Measurements from ENCODE around the gene SRPK3.

Gene SRPK3

DNA sequence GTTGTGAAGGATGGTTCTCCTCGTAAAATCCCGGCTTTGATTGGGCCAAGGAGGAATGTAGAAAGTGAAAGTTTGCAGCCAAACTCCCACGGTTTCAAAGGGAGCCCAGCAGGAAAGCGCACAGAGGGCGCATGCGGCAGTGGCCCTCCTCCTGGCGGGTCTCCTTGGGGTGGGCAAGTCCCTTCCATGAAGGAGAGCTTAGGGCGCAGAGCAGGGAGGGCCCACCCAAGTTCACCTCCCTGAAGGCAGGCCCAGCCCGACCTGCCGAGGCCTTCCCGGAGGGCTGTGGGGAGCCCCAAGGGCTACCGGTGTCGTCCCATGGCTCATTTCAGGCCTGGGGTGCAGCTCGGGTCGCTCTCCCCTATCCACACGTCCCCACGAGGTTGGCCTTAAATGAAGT is 47.5 kb downstream of the SRPK3 start:
- TF ChIP-seq, protein P1, sequence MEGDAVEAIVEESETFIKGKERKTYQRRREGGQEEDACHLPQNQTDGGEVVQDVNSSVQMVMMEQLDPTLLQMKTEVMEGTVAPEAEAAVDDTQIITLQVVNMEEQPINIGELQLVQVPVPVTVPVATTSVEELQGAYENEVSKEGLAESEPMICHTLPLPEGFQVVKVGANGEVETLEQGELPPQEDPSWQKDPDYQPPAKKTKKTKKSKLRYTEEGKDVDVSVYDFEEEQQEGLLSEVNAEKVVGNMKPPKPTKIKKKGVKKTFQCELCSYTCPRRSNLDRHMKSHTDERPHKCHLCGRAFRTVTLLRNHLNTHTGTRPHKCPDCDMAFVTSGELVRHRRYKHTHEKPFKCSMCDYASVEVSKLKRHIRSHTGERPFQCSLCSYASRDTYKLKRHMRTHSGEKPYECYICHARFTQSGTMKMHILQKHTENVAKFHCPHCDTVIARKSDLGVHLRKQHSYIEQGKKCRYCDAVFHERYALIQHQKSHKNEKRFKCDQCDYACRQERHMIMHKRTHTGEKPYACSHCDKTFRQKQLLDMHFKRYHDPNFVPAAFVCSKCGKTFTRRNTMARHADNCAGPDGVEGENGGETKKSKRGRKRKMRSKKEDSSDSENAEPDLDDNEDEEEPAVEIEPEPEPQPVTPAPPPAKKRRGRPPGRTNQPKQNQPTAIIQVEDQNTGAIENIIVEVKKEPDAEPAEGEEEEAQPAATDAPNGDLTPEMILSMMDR (IDR thresholded peaks at IDR 0.05; ENCODE audit: extremely low read depth, missing control alignments) = no peak
- DNase-seq (ENCODE audit: low spot score) = peak; percentile 7

DNA sequence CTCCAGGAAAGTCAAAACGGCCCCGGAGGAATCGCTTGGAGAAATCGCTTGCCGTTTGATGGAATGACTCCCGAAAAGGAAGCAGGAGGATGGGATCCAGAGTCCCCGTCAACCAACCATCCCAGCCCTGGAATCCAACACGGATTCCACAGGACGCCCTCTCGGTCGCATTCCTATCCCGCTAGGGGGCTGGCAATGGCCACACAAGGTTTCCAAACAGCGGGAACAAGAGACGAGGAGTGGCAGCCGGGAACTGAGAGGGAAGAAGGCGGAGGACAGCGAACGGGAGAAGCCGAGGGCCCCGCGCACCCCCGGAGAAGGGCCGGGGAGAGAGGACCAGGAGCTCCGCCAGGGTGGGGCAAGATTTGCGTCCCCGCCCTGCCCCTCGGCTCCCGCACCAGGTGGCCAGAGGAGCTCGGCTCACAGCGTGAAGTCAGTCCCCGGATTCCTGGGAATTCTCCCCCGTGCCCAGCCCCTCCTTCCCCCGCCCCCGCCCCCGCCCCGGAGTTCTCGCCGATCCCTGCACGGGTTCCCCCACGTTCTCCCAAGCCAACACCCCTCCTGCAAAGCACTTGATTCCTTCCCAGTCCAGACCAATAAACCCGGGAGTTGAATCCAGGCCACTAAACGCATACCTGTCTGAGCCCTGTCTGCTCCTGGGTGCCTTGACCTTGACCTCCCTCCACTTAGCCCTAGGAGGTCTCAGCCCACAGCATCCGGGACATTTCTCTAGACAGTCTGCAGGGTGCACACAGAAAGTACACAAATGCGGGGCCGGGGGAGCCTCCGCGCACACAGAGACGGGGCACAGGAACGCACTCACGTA is 48.1 kb downstream of the SRPK3 start:
- TF ChIP-seq, protein P1 (IDR thresholded peaks at IDR 0.05; ENCODE audit: extremely low read depth, missing control alignments) = no peak
- peak; percentile 7 for DNase-seq (ENCODE audit: low spot score)

DNA sequence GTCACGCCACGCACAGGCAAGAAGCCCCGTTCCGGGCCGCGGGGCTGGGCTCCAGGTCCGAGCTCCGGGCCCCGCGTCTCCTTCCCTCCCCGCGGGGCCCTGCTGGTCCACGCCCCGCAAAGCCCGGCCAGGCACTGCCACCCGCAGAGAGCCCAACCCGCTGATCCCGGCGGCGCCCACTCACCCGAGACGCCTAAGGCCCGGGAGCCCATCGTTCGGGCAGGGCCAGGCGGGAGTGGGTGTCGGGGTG is 48.6 kb downstream of the SRPK3 start:
- TF ChIP-seq, protein P1 (IDR thresholded peaks at IDR 0.05; ENCODE audit: extremely low read depth, missing control alignments) = no peak
- no peak for DNase-seq (ENCODE audit: low spot score)

- DNase-seq (ENCODE audit: low spot score) = peak; percentile 28
These were observed 49.2 kb downstream of the SRPK3 start, which contains the start of gene PDZD4 for GRCh38 chrX:153829799-153830639. Gene PDZD4 (minus strand): TSS chrX:153830544. CDS start chrX:153830298, 246 bp downstream.

DNA sequence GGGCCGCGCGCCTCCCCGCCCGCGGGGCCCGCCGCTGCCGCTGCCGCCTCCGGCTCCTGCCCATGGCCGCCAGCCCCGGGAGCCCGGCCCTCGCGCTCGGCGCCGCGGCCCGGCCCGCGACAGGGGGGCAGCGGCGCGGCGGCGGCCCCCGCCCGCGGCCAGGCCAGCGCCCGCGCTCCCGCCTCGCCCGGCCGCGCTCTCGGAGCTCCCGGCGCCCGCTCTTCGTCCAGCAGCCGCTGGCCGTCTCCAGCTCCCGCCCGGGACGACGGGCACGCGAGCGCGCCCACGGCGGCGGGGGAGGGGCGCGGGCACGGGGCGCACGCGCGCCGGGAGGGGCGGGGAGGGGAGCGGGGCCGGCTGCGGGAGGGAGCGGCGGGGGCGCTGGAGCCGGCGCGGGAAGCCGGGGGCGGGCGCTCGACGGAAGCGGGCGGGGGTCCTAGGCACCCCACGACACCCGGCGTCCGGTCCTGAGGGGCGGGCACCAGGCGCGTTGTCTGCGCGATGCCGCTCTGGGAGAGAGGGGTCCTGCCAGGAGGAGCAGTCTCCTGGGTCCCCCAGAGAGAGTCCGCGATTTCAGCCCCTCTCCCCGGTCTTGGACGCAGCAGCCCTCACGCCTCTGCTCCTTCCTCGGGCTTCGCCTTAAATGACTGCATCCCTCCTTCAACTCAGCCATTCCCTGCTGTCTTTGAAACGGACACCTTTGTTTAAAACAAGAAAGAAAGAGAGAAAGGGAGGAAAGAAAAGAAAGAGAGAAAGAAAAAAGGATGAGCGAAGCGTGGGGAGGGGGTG is 50.0 kb downstream of the SRPK3 start:
- TF ChIP-seq, protein P1 (IDR thresholded peaks at IDR 0.05; ENCODE audit: extremely low read depth, missing control alignments) = no peak
- DNase-seq (ENCODE audit: low spot score) = peak; percentile 36

More at GRCh38 chrX:153829799-153830639, 49.2 kb downstream of the SRPK3 start, which contains the start of gene PDZD4:
- TF ChIP-seq, protein P1 (IDR thresholded peaks at IDR 0.05; ENCODE audit: extremely low read depth, missing control alignments) = no peak

GRCh38 chrX:153831429-153832150 is 50.7 kb downstream of the SRPK3 start:
- TF ChIP-seq, protein P1 (IDR thresholded peaks at IDR 0.05; ENCODE audit: extremely low read depth, missing control alignments) = no peak
- DNase-seq (ENCODE audit: low spot score) = peak; percentile 4
